DMS79 (cell line): Measurements from ENCODE around the gene MECP2.

ENCODE experiments used
- DNase-seq: peaks from one replicate; lab custom pipeline; 2025; lab: John Stamatoyannopoulos, UW

MECP2 gene

GRCh38 chrX:154115750-154116149, 18.2 kb upstream of the MECP2 start:
- DNase-seq: no peak

GRCh38 chrX:154115071-154115470, 17.6 kb upstream of the MECP2 start:
- DNase-seq: no peak

DNA sequence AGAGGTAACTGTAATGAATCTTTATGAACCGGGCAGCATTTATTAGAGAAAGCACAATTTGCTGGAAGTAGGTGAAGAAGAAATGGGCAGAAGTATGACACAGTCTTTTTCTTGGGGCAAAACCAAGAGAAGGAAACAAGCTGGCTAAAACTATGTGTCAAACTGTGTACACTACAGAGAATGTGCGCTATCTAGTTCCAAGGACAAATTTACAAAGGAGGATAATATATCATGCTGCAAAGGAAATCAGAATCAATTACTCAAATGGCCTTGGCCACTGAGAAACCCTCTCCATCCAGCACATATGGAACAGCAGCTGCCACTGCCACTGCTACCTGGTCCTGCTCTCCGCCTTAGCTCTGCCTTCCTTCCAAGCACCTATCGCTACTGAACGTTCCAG, 17.1 kb upstream of the MECP2 start:
- DNase-seq: no peak

GRCh38 chrX:154113729-154114128, 16.2 kb upstream of the MECP2 start:
- no peak for DNase-seq

DNA sequence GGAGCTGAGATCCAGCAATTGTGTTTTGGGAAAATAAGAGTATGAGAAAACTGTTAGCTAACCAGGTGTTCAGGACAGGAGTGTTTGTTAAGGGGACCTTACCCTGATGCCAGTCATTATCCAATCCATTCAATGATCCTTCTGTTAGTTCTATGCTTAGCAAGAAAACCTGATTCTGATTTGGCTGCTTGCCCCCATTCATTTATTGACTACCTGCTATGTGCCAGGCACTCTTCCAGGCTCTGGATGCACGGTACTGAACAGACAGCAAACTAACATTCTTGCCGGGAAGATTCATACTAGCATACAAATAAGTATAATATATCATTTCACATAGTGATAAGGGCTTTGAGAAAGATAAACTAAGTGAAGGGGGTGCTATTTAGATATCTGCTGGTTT, 1.0 kb upstream of the MECP2 start:
- no peak for DNase-seq

DNA sequence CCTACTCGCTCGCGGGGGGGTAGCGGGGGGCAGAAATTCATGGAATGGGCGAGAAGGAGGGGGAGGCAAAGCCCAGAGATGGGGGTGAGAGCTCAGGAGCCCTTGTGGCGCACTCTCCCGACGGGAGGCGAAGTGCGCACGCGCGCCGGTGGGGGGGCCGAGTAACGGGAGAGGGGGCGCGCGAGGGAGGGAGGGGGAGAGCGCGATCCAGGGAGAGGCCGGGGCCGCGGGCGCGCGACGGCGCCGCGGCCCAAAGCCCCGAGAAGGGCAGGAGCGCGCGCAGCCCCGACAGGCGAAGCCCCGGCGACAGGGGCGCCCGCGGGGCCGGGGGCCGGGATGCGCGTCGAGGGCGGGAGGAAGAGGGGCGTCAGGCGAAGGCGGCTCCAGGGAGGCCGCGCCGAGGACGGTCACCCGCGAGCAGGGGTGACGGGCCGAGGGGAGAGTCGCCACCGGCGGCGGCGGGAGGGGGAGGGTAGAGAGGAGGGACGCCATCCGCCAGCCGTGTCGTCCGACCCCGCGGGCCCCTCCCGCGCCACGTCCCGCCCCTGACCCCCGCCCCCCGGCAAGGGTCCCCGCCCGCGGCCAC, 421 bp downstream of the MECP2 start:
- DNase-seq: peak; percentile 34

- no peak for DNase-seq
Measured at GRCh38 chrX:154096140-154097002, 1.1 kb downstream of the MECP2 start.

- DNase-seq: no peak
Measured at GRCh38 chrX:154094833-154095232, 2.7 kb downstream of the MECP2 start.

DNA sequence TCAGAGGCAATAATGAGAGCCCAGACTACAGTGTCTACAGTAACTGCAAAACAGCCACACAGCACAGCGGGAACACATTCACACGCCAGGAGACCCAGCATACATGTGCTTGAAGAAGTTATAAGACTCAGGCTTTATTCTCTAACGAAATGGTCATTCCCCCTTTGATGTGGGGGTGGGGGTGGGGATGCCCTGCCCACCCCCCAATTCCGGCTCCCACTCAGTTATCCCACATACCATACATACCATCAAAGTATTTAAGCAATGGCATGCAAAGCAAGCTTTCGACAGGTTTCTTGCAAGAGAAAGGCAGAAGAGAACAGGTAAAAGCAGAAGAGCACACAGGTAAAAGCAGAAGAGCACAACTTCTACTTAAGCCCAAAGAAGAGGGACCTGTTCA, 3.6 kb downstream of the MECP2 start:
- no peak for DNase-seq

- DNase-seq: no peak
Measured at GRCh38 chrX:154092371-154092770, 5.1 kb downstream of the MECP2 start.

- DNase-seq: no peak
Measured at GRCh38 chrX:154091678-154092077, 5.8 kb downstream of the MECP2 start.

DNA sequence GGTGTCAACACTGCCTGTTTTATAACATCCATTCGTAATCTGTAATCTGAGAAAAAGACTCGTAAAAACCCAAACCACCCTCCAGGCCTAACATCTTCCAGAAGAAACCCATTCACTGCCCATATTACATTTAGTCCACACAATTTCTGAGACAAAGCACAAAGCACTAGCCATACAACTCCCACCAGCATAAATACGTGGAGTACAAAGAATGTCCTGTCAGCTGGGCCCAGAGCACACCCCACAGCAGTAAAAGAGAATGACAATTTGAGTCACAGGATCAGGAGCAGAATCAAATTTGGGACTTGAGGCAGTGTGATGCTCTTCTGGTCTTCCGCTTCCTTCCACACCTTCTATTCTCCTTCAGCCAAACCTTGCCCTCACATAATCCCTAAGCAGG, 6.8 kb downstream of the MECP2 start:
- no peak for DNase-seq

DNA sequence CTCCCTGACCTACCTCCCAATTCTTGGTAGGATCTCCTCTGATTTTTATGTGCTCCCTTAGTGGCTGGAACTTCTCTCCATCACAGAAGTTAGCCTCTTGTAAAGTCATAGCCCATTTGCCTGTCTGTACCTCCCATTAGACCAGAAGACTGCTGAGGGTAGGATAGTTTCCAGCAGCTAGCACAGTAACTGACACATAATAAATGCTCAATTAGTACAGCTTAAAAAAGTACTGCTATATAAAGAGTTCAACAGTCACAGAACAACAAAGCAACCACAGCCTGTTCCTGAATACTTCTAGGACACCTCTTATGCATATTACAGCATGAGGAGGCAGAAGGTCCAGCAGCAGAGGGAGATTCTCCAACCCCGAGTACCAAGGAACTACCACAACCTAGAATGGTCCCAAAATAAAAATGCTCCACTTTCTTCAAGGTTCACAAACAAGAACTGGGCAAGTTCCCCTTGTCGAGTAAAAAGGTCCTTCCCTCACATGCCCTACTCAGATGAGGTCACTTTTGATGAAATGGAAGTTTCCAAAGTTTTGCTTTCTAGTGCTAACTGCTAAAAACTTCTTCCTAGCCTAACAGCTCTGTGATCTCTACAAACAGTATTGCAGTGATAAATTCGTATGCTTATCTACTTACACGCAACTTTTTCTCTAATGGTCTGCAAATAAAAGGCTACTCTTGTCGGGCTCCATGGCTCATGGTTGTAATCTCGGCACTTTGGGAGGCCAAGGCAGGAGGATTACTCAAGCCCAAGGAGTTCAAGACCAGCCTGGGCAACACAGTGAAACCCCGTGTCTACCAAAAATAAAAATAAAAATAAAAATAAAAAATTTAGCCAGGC, 12.8 kb downstream of the MECP2 start:
- DNase-seq: no peak

- no peak for DNase-seq
Measured at GRCh38 chrX:154083126-154083517, 14.4 kb downstream of the MECP2 start.

GRCh38 chrX:154082396-154083125, 15.0 kb downstream of the MECP2 start:
- no peak for DNase-seq

DNA sequence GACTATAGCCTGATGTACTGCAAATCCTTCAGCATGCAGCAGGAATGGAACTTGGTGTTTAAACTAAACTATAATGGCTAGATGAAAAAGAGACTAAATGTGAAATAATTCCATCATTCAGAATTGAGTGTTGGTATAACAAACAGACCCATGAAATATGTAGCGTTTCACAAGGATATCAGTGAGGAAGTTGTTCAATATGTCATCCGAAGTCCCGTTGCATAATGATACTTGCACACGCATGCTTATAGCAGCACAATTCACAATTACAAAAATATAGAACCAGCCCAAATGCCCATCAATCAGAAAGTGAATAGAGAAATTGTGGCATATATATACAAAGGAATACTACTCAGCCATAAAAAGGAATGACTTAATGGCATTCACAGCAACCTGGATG, 20.4 kb downstream of the MECP2 start:
- no peak for DNase-seq

DNA sequence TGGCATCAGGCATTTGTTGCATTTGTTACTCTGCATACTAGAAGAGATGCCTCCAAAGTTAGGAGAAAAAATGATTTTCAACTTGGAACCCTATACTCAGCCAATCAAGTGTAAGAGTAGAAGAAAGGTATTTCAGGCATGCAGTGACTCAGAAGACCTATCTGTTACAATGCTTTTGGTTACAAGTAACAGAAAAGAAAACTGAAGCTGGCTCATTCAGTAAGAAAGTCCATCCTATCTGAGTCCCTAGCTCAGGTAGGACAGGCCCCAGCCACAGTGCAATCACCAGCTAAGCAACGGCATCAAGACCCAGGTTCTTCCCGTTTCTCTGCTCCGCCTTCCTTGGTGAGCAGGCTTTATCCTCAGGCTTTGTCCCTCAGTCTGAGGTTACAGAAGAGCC, 23.3 kb downstream of the MECP2 start:
- DNase-seq: no peak

DNA sequence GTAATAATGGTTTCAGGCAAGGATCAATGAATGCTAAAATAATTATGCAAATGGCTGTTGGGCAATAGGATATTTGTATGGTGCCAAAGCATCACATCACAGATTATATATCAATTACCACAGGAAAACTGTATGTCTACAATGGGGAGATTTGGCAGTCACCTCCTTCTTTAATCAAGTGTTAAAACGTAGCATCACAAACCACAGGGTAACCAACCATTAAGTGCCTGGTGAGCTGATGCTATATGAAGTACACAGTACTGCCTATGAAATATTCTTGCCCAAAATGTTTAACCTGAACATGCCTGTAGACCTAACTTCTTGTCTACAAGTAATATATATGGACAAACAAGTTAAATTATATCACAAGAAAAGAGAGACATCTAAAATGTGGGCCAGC, 25.3 kb downstream of the MECP2 start:
- no peak for DNase-seq

DNA sequence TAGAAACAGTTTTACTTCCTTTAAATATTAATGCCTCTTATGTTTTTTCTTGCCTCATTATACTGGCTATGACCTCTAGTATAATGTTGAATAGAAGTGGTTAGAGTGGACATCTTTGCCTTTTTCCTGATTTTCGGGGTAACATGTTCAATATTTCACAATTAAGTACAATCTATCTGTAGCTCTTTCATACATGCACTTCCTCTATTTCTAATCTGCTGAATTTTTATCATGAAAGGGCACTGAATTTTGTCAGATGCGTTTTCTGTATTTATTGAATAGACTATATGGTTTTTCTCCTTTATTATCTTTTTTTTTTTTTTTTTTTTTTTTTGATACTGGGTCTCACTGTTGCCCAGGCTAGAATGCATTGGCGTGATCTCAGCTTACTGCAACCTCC, 29.0 kb downstream of the MECP2 start:
- no peak for DNase-seq

GRCh38 chrX:154064637-154065435, 32.7 kb downstream of the MECP2 start:
- no peak for DNase-seq

- DNase-seq: no peak
Measured at GRCh38 chrX:154063234-154063633, 34.3 kb downstream of the MECP2 start.
